Transverse colon (tissue), 4 donors: Measurements from ENCODE around the gene HS2ST1. TPM values are rescaled to one million over a fixed set of nuclear protein-coding genes. Genes with fewer than 3 reads are reported as not detected.

ENCODE experiments used
- DNase-seq: peaks from one replicate; pipeline ENCODE4 v3.0.0-alpha.2; 2019
- H3K27ac ChIP-seq, 4 donors: fragments of 200-600 bp; sonication (generic); 2 replicates each; pipeline ENCODE4 v1.5.1; 2016 to 2018; ENCODE audit warnings: inconsistent platforms in 4 of 4
- H3K27me3 ChIP-seq: fragments of 200-600 bp; sonication (generic); 2 replicates; pipeline ENCODE4 v1.5.1; 2017; ENCODE audit warnings: inconsistent platforms
- H3K36me3 ChIP-seq, 4 donors: fragments of 200-600 bp; sonication (generic); 2 replicates each; pipeline ENCODE4 v1.5.1; 2017 to 2019; ENCODE audit warnings: inconsistent platforms in 4 of 4
- H3K4me1 ChIP-seq, 4 donors: fragments of 200-600 bp; sonication (generic); 2 replicates each; pipeline ENCODE4 v1.5.1; 2017 to 2020; ENCODE audit warnings: inconsistent platforms in 4 of 4
- H3K4me3 ChIP-seq, 4 donors: fragments of 200-600 bp; sonication (generic); 1 replicate in 1 of 4; 2 replicates in 3 of 4; pipeline versions ENCODE4 v1.5.1 to v1.6.1; 2017 to 2019; ENCODE audit warnings: inconsistent platforms in 4 of 4
- H3K9me3 ChIP-seq, 2 donors: fragments of 200-600 bp; sonication (generic); 2 replicates each; pipeline ENCODE4 v1.5.1; 2017 to 2019; ENCODE audit warnings: inconsistent platforms in 2 of 2
- CTCF ChIP-seq, 5 experiments: fragments of 200-600 bp in 3 of 5; fragments of 450-650 bp in 2 of 5; sonication (generic) in 3 of 5; IDR thresholded peaks; 1 replicate in 2 of 5; 2 replicates in 3 of 5; pipeline ENCODE4 v1.5.1; 2016 to 2017; ENCODE audit warnings: antibody characterized with exemption in 5 of 5, inconsistent platforms in 3 of 5, mild to moderate bottlenecking in 2 of 5, moderate library complexity in 1 of 5
- EP300 ChIP-seq: sonication (generic); formaldehyde crosslinking; IDR thresholded peaks from one replicate; pipeline ENCODE4 v1.6.1; 2017; ENCODE audit warnings: antibody characterized with exemption, low read depth
- POLR2A ChIP-seq: fragments of 450-650 bp; IDR thresholded peaks from one replicate; pipeline ENCODE4 v1.6.1; 2016; ENCODE audit warnings: antibody characterized with exemption, mild to moderate bottlenecking, moderate library complexity
- POLR2AphosphoS5 ChIP-seq, 3 donors: sonication (generic); formaldehyde crosslinking; IDR thresholded peaks; one replicate each; pipeline ENCODE4 v1.6.1; 2016; ENCODE audit warnings: antibody characterized with exemption in 3 of 3
- WGBS, 2 donors: methylation state at CpG; one replicate each; pipeline ENCODE4 v1.1.5; 2018; ENCODE audit warnings: low coverage in 1 of 2; 5-methylcytosine and 5-hydroxymethylcytosine counted together
- in situ Hi-C, 4 donors: fragments of 200-750 bp; cut with MboI; loops; one replicate each; pipeline versions ENCODE4 v1.15.0 to v1.15.1; 2017; ENCODE audit warnings: low sequenced_read_pairs in 3 of 4, low pct_ligation_motif_present in 1 of 4, low pct_unique_long_range_greater_than_20kb in 1 of 4
- intact Hi-C: fragments of 100-400 bp; cut with DNase I; formaldehyde crosslinking; loops from one replicate; pipeline ENCODE4 v1.15.1; 2023; ENCODE audit warnings: low total_unique reads
- total RNA-seq, 4 donors: library from RNA; depleted of rRNA; stranded (reverse); fragments of >200 nt; gene quantifications; one replicate each; pipeline ENCODE4 v1.1.0, GENCODE V29; 2016

Gene HS2ST1
- total RNA-seq, 4 donors from 2014 or later: 1.9 to 17.1 (median 9.9) TPM

DNA sequence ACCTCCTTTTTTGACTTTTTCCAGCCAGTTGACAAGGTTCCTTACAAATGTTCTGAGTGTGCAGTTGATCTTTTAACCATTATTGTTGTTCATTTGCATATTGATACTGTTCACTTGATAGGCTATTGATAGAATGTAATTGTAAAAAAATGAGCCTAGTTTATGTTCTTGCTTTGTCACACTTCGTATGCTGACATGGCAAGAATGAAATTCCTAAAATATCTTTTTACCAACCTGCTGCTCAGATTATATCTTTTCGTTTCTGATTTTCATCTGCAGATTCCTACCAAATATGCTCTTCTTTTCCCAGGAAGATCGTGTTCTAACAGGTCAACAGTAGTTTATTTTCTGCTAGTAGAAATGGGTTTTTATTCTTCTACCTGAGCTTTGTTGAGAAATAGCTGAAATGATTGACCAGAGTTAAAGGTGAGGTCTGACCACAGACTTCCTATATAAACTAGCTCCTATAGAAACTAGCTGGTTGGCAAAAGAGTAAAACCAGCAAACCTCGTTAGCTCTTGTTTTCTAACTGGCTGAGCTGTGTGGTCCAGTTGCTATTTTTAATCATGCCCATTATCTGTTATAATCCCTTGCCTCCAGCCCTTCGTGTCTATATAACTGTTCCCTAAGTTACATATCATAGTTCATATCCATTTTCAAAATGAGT, 174.8 kb downstream of the HS2ST1 start:
- Histone ChIP-seq H3K4me3 (no peak overlapping the region), H3K36me3 (no peaks in the 10 kb centered on the region), H3K4me1 (no peaks in the 10 kb centered on the region), H3K9me3 (no peaks in the 10 kb centered on the region), H3K27me3 (no peaks in the 10 kb centered on the region), H3K27ac (no peak overlapping the region)
- 59 to 70% methylated on average over 5 of the region's 5 CpGs for WGBS, 2 donors
- intact Hi-C loops: no loop called here
- in situ Hi-C loops: loop anchor here in 3 of 4 donors (10.0 to 25.0 kb wide), 2 partner anchors 252 to 264 kb away; no protein-coding TSS in a partner anchor
- no peak for DNase-seq
- TF ChIP-seq POLR2A (no peak), CTCF (IDR thresholded peaks at IDR 0.05) (no peak), EP300 (no peak), POLR2AphosphoS5 (IDR thresholded peaks at IDR 0.05) (no peak)

- no peaks in the 10 kb centered on the region for H3K4me1 ChIP-seq
- no peaks in the 10 kb centered on the region for H3K27me3 ChIP-seq
- in situ Hi-C loops: loop anchor here in 3 of 4 donors (10.0 to 25.0 kb wide), 2 partner anchors 253 to 265 kb away; no protein-coding TSS in a partner anchor
- no peak for TF ChIP-seq CTCF (IDR thresholded peaks at IDR 0.05)
- TF ChIP-seq EP300: no peak
- TF ChIP-seq POLR2AphosphoS5 (IDR thresholded peaks at IDR 0.05): no peak
- TF ChIP-seq POLR2A: no peak
- no peaks in the 10 kb centered on the region for H3K9me3 ChIP-seq
- H3K4me3 ChIP-seq: no peak overlapping the region
- 86 to 100% methylated on average over 1 to 2 of the region's 2 CpGs for WGBS, 2 donors
- H3K36me3 ChIP-seq: no peaks in the 10 kb centered on the region
- no peak overlapping the region for H3K27ac ChIP-seq
- intact Hi-C loops: no loop called here
- no peak for DNase-seq
Observed at GRCh38 chr1:87089823-87090222, 175.4 kb downstream of the HS2ST1 start.

GRCh38 chr1:87091425-87091824, 177.0 kb downstream of the HS2ST1 start:
- intact Hi-C loops: no loop called here
- Histone ChIP-seq H3K4me1 (no peaks in the 10 kb centered on the region), H3K4me3 (no peak overlapping the region), H3K27me3 (no peaks in the 10 kb centered on the region), H3K36me3 (no peaks in the 10 kb centered on the region), H3K27ac (no peak overlapping the region), H3K9me3 (no peaks in the 10 kb centered on the region)
- 89 to 90% methylated on average over 2 of the region's 2 CpGs for WGBS, 2 donors
- in situ Hi-C loops: loop anchor here in 2 of 4 donors (25.0 kb wide), 1 partner anchor 254 kb away; no protein-coding TSS in a partner anchor
- DNase-seq: no peak
- no peak for TF ChIP-seq POLR2AphosphoS5 (IDR thresholded peaks at IDR 0.05)
- TF ChIP-seq EP300: no peak
- no peak for TF ChIP-seq CTCF (IDR thresholded peaks at IDR 0.05)
- no peak for TF ChIP-seq POLR2A

GRCh38 chr1:87092846-87093245, 178.4 kb downstream of the HS2ST1 start:
- TF ChIP-seq POLR2AphosphoS5 (IDR thresholded peaks at IDR 0.05): no peak
- no peak for TF ChIP-seq POLR2A
- no peak for TF ChIP-seq EP300
- TF ChIP-seq CTCF (IDR thresholded peaks at IDR 0.05): no peak
- no peak overlapping the region for H3K27ac ChIP-seq
- WGBS, 2 donors: 97 to 98% methylated on average over 3 of the region's 3 CpGs
- DNase-seq: no peak
- no peaks in the 10 kb centered on the region for H3K27me3 ChIP-seq
- H3K4me1 ChIP-seq: no peaks in the 10 kb centered on the region
- intact Hi-C loops: no loop called here
- no peaks in the 10 kb centered on the region for H3K36me3 ChIP-seq
- H3K4me3 ChIP-seq: no peak overlapping the region
- H3K9me3 ChIP-seq: no peaks in the 10 kb centered on the region
- in situ Hi-C loops: loop anchor here in 2 of 4 donors (25.0 kb wide), 1 partner anchor 256 kb away; no protein-coding TSS in a partner anchor
